K562 (cell line): ENCODE measurements around the gene EPHB2. TPM values are rescaled to one million over a fixed set of nuclear protein-coding genes. Genes with fewer than 3 reads are reported as not detected.

Source experiments
- ATAC-seq: fragments of 200-7000 bp; cut with Tn5 transposase; 3 replicates; pipeline ENCODE4 v1.9.1; 2020; ENCODE audit warnings: moderate library complexity
- BruUV-seq: library from RNA; stranded (reverse); fragments of 400-500 nt; replicated peaks from 2 replicates; lab custom pipeline; 2021; lab: Mats Ljungman, UMichigan
- CTCF ChIA-PET: fragments of 300-600 bp; formaldehyde crosslinking; extraction: SDS; loops from one replicate; lab custom pipeline; 2021; ENCODE audit warnings: low intra/inter-chr PET ratio; lab: Yijun Ruan, JAX
- POLR2A ChIA-PET: fragments of 300-600, 350-650 bp; sonication (Branson Sonifier 250); formaldehyde crosslinking; extraction: SDS; loops from one replicate; lab custom pipeline; 2021; ENCODE audit warnings: antibody characterized with exemption, inconsistent platforms; lab: Yijun Ruan, JAX
- DNase-seq, 4 experiments: peaks; one replicate each; pipeline versions ENCODE4 v3.0.0 to v3.0.0-alpha.2; 2011 to 2018; ENCODE audit warnings: low spot score in 3 of 4, mixed read lengths in 3 of 4; ENCODE audit errors: extremely low read depth in 1 of 4
- FAIRE-seq: peaks from 2 replicates; lab custom pipeline; 2011; peaks lifted over from hg19 to GRCh38; lab: Jason Lieb, UNC
- H2AFZ ChIP-seq: 2 replicates; pipeline ENCODE4 v1.6.0; 2011; ENCODE audit warnings: low read depth, low read length, control low read depth, inconsistent platforms
- H3K27ac ChIP-seq: fragments of 200-600 bp; 3 replicates; pipeline ENCODE4 v1.8.0; 2011; ENCODE audit warnings: low read depth, mild to moderate bottlenecking, control low read depth, inconsistent platforms, low read length, moderate library complexity, mixed read lengths; ENCODE audit errors: extremely low read depth
- H3K27me3 ChIP-seq, 2 experiments: fragments of 300-600 bp in 1 of 2; 2 replicates in 1 of 2; 3 replicates in 1 of 2; pipeline versions ENCODE4 v1.6.0 to v1.8.0; 2011; ENCODE audit warnings: inconsistent platforms in 2 of 2, low read length in 2 of 2, mild to moderate bottlenecking in 1 of 2, mixed read lengths in 1 of 2, moderate library complexity in 1 of 2; ENCODE audit not compliant: control insufficient read depth in 2 of 2, insufficient read depth in 2 of 2
- H3K36me3 ChIP-seq: fragments of 300-600 bp; 3 replicates; pipeline ENCODE4 v1.8.0; 2011; ENCODE audit warnings: mild to moderate bottlenecking, low read length, inconsistent platforms; ENCODE audit not compliant: control insufficient read depth, insufficient read depth
- H3K4me1 ChIP-seq, 2 experiments: fragments of 200-600 bp in 1 of 2; replicated peaks in 1 of 2; 2 replicates in 1 of 2; 3 replicates in 1 of 2; pipeline versions ENCODE4 v1.5.1 to v1.8.0; 2011; ENCODE audit warnings: inconsistent platforms in 2 of 2, low read length in 2 of 2, mild to moderate bottlenecking in 1 of 2, mixed read lengths in 1 of 2, moderate library complexity in 1 of 2; ENCODE audit not compliant: control insufficient read depth in 2 of 2, insufficient read depth in 2 of 2
- H3K4me2 ChIP-seq: 2 replicates; pipeline ENCODE4 v1.6.1; 2011; ENCODE audit warnings: low read length, control low read depth, inconsistent platforms, mixed read lengths; ENCODE audit not compliant: insufficient read depth
- H3K4me3 ChIP-seq: fragments of 200-600 bp; sonication (generic), shearing (Covaris generic); 2 replicates; pipeline ENCODE4 v1.5.1; 2016; ENCODE audit warnings: control low read depth, inconsistent platforms
- H3K79me2 ChIP-seq: fragments of 200-600 bp; 3 replicates; pipeline ENCODE4 v1.8.0; 2011; ENCODE audit warnings: low read length, inconsistent platforms; ENCODE audit not compliant: control insufficient read depth, insufficient read depth
- H3K9ac ChIP-seq, 2 experiments: 2 replicates each; pipeline versions ENCODE4 v1.6.0 to v1.6.1; 2011; ENCODE audit warnings: low read depth in 2 of 2, low read length in 2 of 2, control low read depth in 1 of 2, inconsistent platforms in 1 of 2, mild to moderate bottlenecking in 1 of 2, mixed read lengths in 1 of 2; ENCODE audit not compliant: insufficient read depth in 1 of 2
- H3K9me1 ChIP-seq: one replicate; pipeline ENCODE4 v1.6.0; 2011; ENCODE audit warnings: inconsistent platforms, mild to moderate bottlenecking, low read length, moderate library complexity; ENCODE audit not compliant: control insufficient read depth, insufficient read depth
- H3K9me3 ChIP-seq: replicated peaks from 2 replicates; pipeline ENCODE4 v1.5.1; 2011; ENCODE audit warnings: low read depth, low read length, inconsistent platforms; ENCODE audit not compliant: control insufficient read depth, insufficient read depth
- H4K20me1 ChIP-seq: replicated peaks from 2 replicates; pipeline ENCODE4 v1.6.1; 2011; ENCODE audit warnings: low read length, inconsistent platforms, mixed read lengths; ENCODE audit not compliant: control insufficient read depth, insufficient read depth
- DACH1 ChIP-seq: fragments of 450-650 bp; IDR thresholded peaks from 2 replicates; pipeline ENCODE4 v1.6.1; 2018; ENCODE audit not compliant: partially characterized antibody
- EZH2 ChIP-seq: IDR thresholded peaks from 2 replicates; pipeline ENCODE4 v1.6.1; 2012; ENCODE audit warnings: low read depth, mild to moderate bottlenecking, inconsistent platforms, low read length, borderline replicate concordance
- FOXP4 ChIP-seq: sonication (generic); formaldehyde crosslinking; IDR thresholded peaks from 2 replicates; pipeline ENCODE4 v1.8.0; 2022; ENCODE audit warnings: mild to moderate bottlenecking, missing genetic modification reagents, borderline replicate concordance
- GABPB1 ChIP-seq: sonication (generic); formaldehyde crosslinking; IDR thresholded peaks from 2 replicates; pipeline ENCODE4 v1.8.0; 2022; ENCODE audit warnings: mild to moderate bottlenecking, missing genetic modification reagents
- HCFC1 ChIP-seq: IDR thresholded peaks from 2 replicates; pipeline ENCODE4 v1.6.1; 2012; ENCODE audit warnings: low read depth, low read length, improper control_type of control experiment
- MEIS2 ChIP-seq: fragments of 450-650 bp; IDR thresholded peaks from 2 replicates; pipeline ENCODE4 v1.6.1; 2014; ENCODE audit warnings: mild to moderate bottlenecking; ENCODE audit not compliant: partially characterized antibody
- PHF8 ChIP-seq: fragments of 200-600 bp; sonication (generic); IDR thresholded peaks from 2 replicates; pipeline ENCODE4 v1.6.1; 2012; ENCODE audit warnings: mixed run types, mild to moderate bottlenecking, inconsistent platforms, low read length, moderate library complexity, borderline replicate concordance
- POLR2G ChIP-seq: fragments of 200-400 bp; formaldehyde crosslinking; IDR thresholded peaks from 2 replicates; pipeline ENCODE4 v1.6.1; 2017; ENCODE audit warnings: low read depth, mild to moderate bottlenecking, antibody characterized with exemption, low read length, moderate library complexity
- RUNX1 ChIP-seq: sonication (generic); IDR thresholded peaks from 2 replicates; pipeline ENCODE4 v1.6.1; 2016; ENCODE audit warnings: antibody characterized with exemption, low read depth
- SP1 ChIP-seq: sonication (generic); formaldehyde crosslinking; IDR thresholded peaks from 2 replicates; pipeline ENCODE4 v1.8.1; 2022; ENCODE audit warnings: mild to moderate bottlenecking, missing genetic modification reagents
- SRF ChIP-seq, 2 experiments: fragments of 250-450, 450-650 bp in 1 of 2; sonication (Bioruptor Pico) in 1 of 2; sonication (generic) in 1 of 2; formaldehyde crosslinking; IDR thresholded peaks; 2 replicates each; pipeline versions ENCODE4 v1.5.0 to v1.5.1; 2020 to 2022; ENCODE audit warnings: mild to moderate bottlenecking in 1 of 2, missing genetic modification reagents in 1 of 2
- XRCC3 ChIP-seq: fragments of 450-650 bp; IDR thresholded peaks from 2 replicates; pipeline ENCODE4 v1.6.1; 2017; ENCODE audit warnings: mild to moderate bottlenecking, moderate library complexity
- ZNF121 ChIP-seq: sonication (generic); formaldehyde crosslinking; conservative IDR thresholded peaks from 2 replicates; pipeline ENCODE4 v1.8.0; 2022; ENCODE audit warnings: missing genetic modification reagents
- ZNF408 ChIP-seq: fragments of 250-450 bp; sonication (Bioruptor Pico); IDR thresholded peaks from 2 replicates; pipeline ENCODE4 v1.4.0; 2020; ENCODE audit warnings: low read depth, mild to moderate bottlenecking, moderate library complexity
- whole genome bisulfite sequencing: fragments of 100-300 bp; shearing (Covaris generic); methylation state at CpG from one replicate; pipeline ENCODE4 v1.1.6; 2016; ENCODE audit warnings: low coverage, mixed read lengths; ENCODE audit not compliant: insufficient coverage; ENCODE audit errors: missing lambda C conversion rate; 5-methylcytosine and 5-hydroxymethylcytosine counted together
- in situ Hi-C: fragments of 300-500 bp; cut with MboI; formaldehyde crosslinking; loops from 4 replicates; pipeline ENCODE4 v1.15.0; 2018; ENCODE audit warnings: inconsistent platforms, mixed read lengths
- intact Hi-C: fragments of 100-400 bp; cut with micrococcal nuclease; formaldehyde crosslinking; loops from 2 replicates; pipeline ENCODE4 v1.14.2; 2022
- polyA plus RNA-seq, 8 experiments: library from polyadenylated mRNA; depleted of rRNA in 4 of 8; stranded (reverse) in 5 of 8; unstranded in 3 of 8; fragments of >200 nt; fragmentation: Nextera tagmentation in 2 of 8; fragmentation: Illumina TruSeq in 1 of 8; extraction: Ambion mirVana in 2 of 8; extraction: Trizol in 1 of 8; gene quantifications; 2 replicates each; pipeline versions ENCODE4 v1.2.1 to v1.2.3, GENCODE V29; 2011 to 2014; ENCODE audit warnings: inconsistent platforms in 1 of 8, missing spikeins in 1 of 8
- total RNA-seq, 7 experiments: library from RNA; depleted of rRNA in 6 of 7; stranded (reverse); fragments of >200 nt in 6 of 7; fragmentation: Illumina TruSeq in 2 of 7; extraction: Trizol in 2 of 7; gene quantifications; 2 replicates each; pipeline versions ENCODE4 v1.2.1 to v1.2.3, GENCODE V29; 2011 to 2021; ENCODE audit warnings: low replicate concordance in 1 of 7

EPHB2 gene
- total and polyA plus RNA-seq, 9 of the 15 experiments (the other 6 are each of a cell fraction or from before 2014, with no cell fraction given), result not detected

- FAIRE-seq, result no peak
These were observed 93.2 kb downstream of the EPHB2 start for GRCh38 chr1:22803833-22804232.

GRCh38 chr1:22804406-22804805, 93.8 kb downstream of the EPHB2 start:
- no peak overlapping the region for H2AFZ ChIP-seq
- no peaks in the 10 kb centered on the region for H3K79me2 ChIP-seq
- H3K4me3 ChIP-seq, result no peak overlapping the region
- intact Hi-C loops (no loop called here), in situ Hi-C loops (no loop called here)
- ChIA-PET CTCF (no interaction called here), POLR2A (interaction anchor here (0.6 to 1.0 kb wide), 2 partner anchors 33 to 339 kb away, joined by 3 to 6 read pairs; no protein-coding TSS in a partner anchor)
- TF ChIP-seq POLR2G, result no peak
- TF ChIP-seq SP1 (CRISPR knock-in tag), result no peak
- TF ChIP-seq DACH1, result no peak
- TF ChIP-seq HCFC1, result no peak
- TF ChIP-seq ZNF408 (CRISPR knock-in tag), result no peak
- no peak for TF ChIP-seq EZH2
- no peak for TF ChIP-seq GABPB1 (CRISPR knock-in tag)
- TF ChIP-seq XRCC3, result no peak
- TF ChIP-seq FOXP4 (CRISPR knock-in tag), result no peak
- no peak for TF ChIP-seq MEIS2
- no peak for TF ChIP-seq PHF8
- TF ChIP-seq SRF (CRISPR knock-in tag; IDR thresholded peaks at IDR 0.05), result no peak
- 2% methylated on average over 4 of the region's 6 CpGs for WGBS
- H3K36me3 ChIP-seq, result no peaks in the 10 kb centered on the region
- no peak overlapping the region for H3K27ac ChIP-seq
- BruUV-seq, result no TSS peak
- no peak for DNase-seq
- H3K9me3 ChIP-seq, result no peaks in the 10 kb centered on the region
- no peak for FAIRE-seq
- peaks cover 0 to 7% of the 10 kb centered on the region in 2 experiments; a peak in 2 of 5 replicates for H3K4me1 ChIP-seq
- no peak overlapping the region for H3K9ac ChIP-seq
- H4K20me1 ChIP-seq, result peaks cover 8% of the 10 kb centered on the region
- H3K9me1 ChIP-seq, result no peaks in the 10 kb centered on the region
- H3K27me3 ChIP-seq, result peaks cover 18 to 72% of the 10 kb centered on the region in 2 experiments; a peak in 4 of 5 replicates
- no peak for ATAC-seq
- no peak overlapping the region for H3K4me2 ChIP-seq

More at GRCh38 chr1:22803833-22804232, 93.2 kb downstream of the EPHB2 start:
- H3K9ac ChIP-seq, result no peak overlapping the region
- H2AFZ ChIP-seq, result no peak overlapping the region
- H3K27ac ChIP-seq, result no peak overlapping the region
- no peak for TF ChIP-seq RUNX1
- TF ChIP-seq ZNF121, result no peak
- TF ChIP-seq, all 486 proteins: peak for 0
- ATAC-seq (no peak), DNase-seq (no peak)
- no peaks in the 10 kb centered on the region for H3K9me3 ChIP-seq
- no peaks in the 10 kb centered on the region for H3K36me3 ChIP-seq
- BruUV-seq, result no TSS peak
- 5% methylated on average over 5 of the region's 5 CpGs for WGBS
- peaks cover 8% of the 10 kb centered on the region for H4K20me1 ChIP-seq
- in situ Hi-C loops (no loop called here), intact Hi-C loops (no loop called here)
- CTCF ChIA-PET, result no interaction called here
- H3K4me2 ChIP-seq, result no peak overlapping the region
- peaks cover 0 to 6% of the 10 kb centered on the region in 2 experiments; a peak in 2 of 5 replicates for H3K4me1 ChIP-seq
- H3K9me1 ChIP-seq, result no peaks in the 10 kb centered on the region
- peaks cover 16 to 73% of the 10 kb centered on the region in 2 experiments; a peak in 4 of 5 replicates for H3K27me3 ChIP-seq
- no peaks in the 10 kb centered on the region for H3K79me2 ChIP-seq
- POLR2A ChIA-PET, result interaction anchor here (0.6 to 1.0 kb wide), 2 partner anchors 32 to 340 kb away, joined by 3 to 6 read pairs; no protein-coding TSS in a partner anchor
- no peak overlapping the region for H3K4me3 ChIP-seq
